ENCODE data around the gene TSNAXIP1.

DNA sequence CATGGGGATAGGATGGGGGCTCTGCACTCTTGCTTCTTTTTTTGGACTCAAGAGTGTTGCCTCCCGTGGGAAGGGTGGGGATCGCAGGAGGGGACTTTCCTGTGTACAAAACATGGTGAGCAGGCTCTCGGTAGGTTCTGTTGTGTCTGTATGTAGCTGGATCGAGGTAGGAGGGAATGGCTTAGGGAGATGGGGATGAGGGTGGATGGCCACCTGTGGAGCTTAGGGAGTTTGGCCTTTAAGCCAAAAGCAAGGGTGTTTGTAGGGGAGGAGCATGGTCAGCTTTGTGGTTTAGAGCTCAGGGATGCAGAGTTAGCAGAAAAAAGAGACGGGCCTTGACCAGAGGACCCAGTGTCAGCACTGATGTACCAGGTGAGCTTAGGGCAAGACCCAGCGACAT is 55.2 kb downstream of the TSNAXIP1 start:
- TF ChIP-seq POLR2A (IDR thresholded peaks at IDR 0.05; ENCODE audit: borderline replicate concordance, extremely low read depth, insufficient read depth, insufficient read length) (no peak), CTCF (IDR thresholded peaks at IDR 0.05 in 2 of 3, conservative IDR thresholded peaks at IDR 0.05 in 1 of 3; ENCODE audit: borderline replicate concordance in 1 of 3, insufficient read depth in 1 of 3, low read depth in 2 of 3, low read length in 2 of 3) (no peak), RAD21 (IDR thresholded peaks at IDR 0.05; ENCODE audit: low read depth) (no peak), CEBPB (IDR thresholded peaks at IDR 0.05; ENCODE audit: low read depth) (no peak)
- TF ChIP-seq, protein P1, sequence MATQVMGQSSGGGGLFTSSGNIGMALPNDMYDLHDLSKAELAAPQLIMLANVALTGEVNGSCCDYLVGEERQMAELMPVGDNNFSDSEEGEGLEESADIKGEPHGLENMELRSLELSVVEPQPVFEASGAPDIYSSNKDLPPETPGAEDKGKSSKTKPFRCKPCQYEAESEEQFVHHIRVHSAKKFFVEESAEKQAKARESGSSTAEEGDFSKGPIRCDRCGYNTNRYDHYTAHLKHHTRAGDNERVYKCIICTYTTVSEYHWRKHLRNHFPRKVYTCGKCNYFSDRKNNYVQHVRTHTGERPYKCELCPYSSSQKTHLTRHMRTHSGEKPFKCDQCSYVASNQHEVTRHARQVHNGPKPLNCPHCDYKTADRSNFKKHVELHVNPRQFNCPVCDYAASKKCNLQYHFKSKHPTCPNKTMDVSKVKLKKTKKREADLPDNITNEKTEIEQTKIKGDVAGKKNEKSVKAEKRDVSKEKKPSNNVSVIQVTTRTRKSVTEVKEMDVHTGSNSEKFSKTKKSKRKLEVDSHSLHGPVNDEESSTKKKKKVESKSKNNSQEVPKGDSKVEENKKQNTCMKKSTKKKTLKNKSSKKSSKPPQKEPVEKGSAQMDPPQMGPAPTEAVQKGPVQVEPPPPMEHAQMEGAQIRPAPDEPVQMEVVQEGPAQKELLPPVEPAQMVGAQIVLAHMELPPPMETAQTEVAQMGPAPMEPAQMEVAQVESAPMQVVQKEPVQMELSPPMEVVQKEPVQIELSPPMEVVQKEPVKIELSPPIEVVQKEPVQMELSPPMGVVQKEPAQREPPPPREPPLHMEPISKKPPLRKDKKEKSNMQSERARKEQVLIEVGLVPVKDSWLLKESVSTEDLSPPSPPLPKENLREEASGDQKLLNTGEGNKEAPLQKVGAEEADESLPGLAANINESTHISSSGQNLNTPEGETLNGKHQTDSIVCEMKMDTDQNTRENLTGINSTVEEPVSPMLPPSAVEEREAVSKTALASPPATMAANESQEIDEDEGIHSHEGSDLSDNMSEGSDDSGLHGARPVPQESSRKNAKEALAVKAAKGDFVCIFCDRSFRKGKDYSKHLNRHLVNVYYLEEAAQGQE (IDR thresholded peaks at IDR 0.05; ENCODE audit: low read depth) = no peak
